HUES64 (cell line): ENCODE data around the gene NPR3.

Experiments used
- H3K27ac ChIP-seq: 2 replicates; pipeline ENCODE4 v1.7.0; 2013; ENCODE audit warnings: low read depth, low read length, inconsistent platforms
- H3K27me3 ChIP-seq: 2 replicates; pipeline ENCODE4 v1.6.1; 2013; ENCODE audit warnings: mild to moderate bottlenecking, low read length; ENCODE audit not compliant: insufficient read depth
- H3K36me3 ChIP-seq: 2 replicates; pipeline ENCODE4 v1.6.1; 2013; ENCODE audit warnings: mild to moderate bottlenecking, low read length; ENCODE audit not compliant: insufficient read depth
- H3K4me1 ChIP-seq: 2 replicates; pipeline ENCODE4 v1.6.1; 2013; ENCODE audit warnings: mild to moderate bottlenecking, low read length, moderate library complexity; ENCODE audit not compliant: insufficient read depth
- H3K4me3 ChIP-seq: 2 replicates; pipeline ENCODE4 v1.5.1; 2013; ENCODE audit warnings: mild to moderate bottlenecking, low read length, moderate library complexity
- H3K9ac ChIP-seq: 2 replicates; pipeline ENCODE4 v1.6.1; 2013; ENCODE audit warnings: mild to moderate bottlenecking, low read depth, low read length
- H3K9me3 ChIP-seq: 2 replicates; pipeline ENCODE4 v1.6.1; 2013; ENCODE audit warnings: low read depth, low read length; ENCODE audit not compliant: insufficient read depth
- WGBS: fragments of 150-250, 120-280 bp; methylation state at CpG from one replicate; pipeline ENCODE4 v1.1.7; 2013; ENCODE audit warnings: missing lambda C conversion rate; 5-methylcytosine and 5-hydroxymethylcytosine counted together

Gene NPR3

DNA sequence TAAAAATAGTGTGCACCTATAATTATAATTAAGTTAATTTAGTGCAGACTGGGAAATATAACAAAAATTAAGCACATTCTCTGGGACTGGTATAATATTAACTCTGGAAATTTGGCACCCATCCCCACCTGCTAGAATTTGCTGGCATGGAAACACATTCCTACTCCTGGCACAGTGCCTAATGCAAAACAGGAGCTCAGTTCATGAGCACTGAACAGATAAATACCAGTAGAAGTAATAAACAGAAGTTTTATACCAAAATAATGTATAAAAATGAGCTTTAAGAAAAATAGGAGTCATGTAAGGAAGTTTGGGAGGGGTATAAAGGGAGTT is 23.7 kb upstream of the NPR3 start:
- Histone ChIP-seq H3K9me3 (peaks cover 29% of the 10 kb centered on the region), H3K27ac (no peak overlapping the region), H3K4me1 (no peaks in the 10 kb centered on the region), H3K27me3 (no peaks in the 10 kb centered on the region), H3K4me3 (no peak overlapping the region), H3K9ac (no peak overlapping the region), H3K36me3 (no peaks in the 10 kb centered on the region)

DNA sequence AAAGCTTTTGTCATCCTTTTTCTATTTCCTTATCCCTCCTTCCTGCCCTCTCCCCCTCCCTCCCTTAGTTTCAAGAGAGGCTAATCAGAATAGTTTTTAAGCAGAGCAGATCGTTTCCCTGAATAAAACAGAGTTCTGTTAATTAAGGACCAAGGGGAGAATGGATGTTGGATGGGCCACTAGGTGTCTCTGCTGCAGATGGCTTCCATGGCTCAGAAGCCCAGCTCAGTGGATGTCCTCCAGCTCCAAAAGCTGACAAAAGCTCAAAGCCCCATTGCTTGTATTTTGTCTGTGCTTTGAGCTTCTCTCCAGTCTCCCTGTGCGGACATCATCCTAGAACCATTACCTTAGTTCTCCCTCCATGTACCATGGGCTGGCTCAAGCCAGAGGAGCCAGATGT is 21.0 kb upstream of the NPR3 start:
- no peak overlapping the region for H3K4me3 ChIP-seq
- no peaks in the 10 kb centered on the region for H3K4me1 ChIP-seq
- no peaks in the 10 kb centered on the region for H3K36me3 ChIP-seq
- peaks cover 6% of the 10 kb centered on the region for H3K9me3 ChIP-seq
- H3K27ac ChIP-seq = no peak overlapping the region
- H3K9ac ChIP-seq = no peak overlapping the region
- 82% methylated on average over 2 of the region's 2 CpGs for WGBS
- H3K27me3 ChIP-seq = no peaks in the 10 kb centered on the region

DNA sequence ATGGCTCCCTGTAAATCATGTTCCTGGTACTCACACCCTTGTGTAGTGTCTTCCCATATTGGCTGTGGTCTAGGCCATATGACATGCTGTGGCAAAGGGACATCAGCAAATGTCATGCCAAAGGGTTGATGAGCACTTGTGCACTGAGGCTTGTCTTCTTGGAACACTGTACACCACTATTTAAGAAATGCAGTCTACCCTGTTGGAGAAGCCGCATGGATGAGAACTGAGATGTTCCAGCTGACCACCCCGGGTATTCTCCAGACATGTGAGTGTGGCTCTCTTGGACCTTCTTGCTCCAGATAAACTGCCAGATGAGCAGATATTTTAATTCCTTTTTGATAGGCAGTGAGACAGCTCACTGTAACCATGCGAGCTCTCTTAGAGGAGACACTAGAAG is 20.5 kb upstream of the NPR3 start:
- WGBS = 65% methylated on average over 3 of the region's 3 CpGs
- Histone ChIP-seq H3K27me3 (no peaks in the 10 kb centered on the region), H3K4me3 (no peak overlapping the region)

DNA sequence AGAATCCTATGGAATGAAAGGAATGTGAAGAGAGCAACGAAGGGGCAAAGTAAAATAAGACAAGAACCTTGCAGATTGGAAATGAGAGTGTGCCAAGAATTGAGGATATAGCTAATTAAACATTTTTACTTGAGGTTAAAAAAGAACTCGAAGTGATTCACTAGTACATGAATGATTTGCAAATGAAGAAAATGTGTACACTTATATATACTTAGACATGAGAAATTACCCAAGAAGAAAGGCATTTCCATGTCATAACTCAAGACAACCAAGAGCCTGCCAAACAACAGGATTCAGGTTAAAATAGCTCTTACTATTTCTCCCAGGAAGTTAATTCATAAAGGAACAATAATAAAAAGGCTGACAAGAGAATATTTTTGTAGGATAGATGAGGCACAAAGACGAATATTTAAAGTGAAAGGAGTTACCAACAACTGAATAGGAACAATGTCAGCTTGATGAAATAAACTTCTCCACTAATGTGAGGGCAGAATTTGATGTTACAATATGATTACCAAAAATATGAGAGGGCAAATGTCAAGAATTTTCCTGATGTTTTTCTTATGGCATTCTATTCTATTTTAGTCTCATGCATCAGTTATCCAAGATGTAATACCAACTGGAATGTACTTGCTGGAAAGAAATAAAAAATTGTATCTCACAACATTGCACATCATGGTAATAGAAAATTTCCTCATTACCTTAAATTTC is 18.9 kb upstream of the NPR3 start:
- H3K4me1 ChIP-seq = no peaks in the 10 kb centered on the region
- H3K27me3 ChIP-seq = no peaks in the 10 kb centered on the region
- no peak overlapping the region for H3K27ac ChIP-seq
- H3K9ac ChIP-seq = no peak overlapping the region
- H3K36me3 ChIP-seq = no peaks in the 10 kb centered on the region
- H3K4me3 ChIP-seq = no peak overlapping the region
- 69% methylated on average over 2 of the region's 3 CpGs for WGBS
- H3K9me3 ChIP-seq = no peaks in the 10 kb centered on the region

More for the DNA sequence above, 20.5 kb upstream of the NPR3 start:
- Histone ChIP-seq H3K9ac (no peak overlapping the region), H3K36me3 (no peaks in the 10 kb centered on the region), H3K9me3 (peaks cover 4% of the 10 kb centered on the region), H3K4me1 (no peaks in the 10 kb centered on the region), H3K27ac (no peak overlapping the region)

DNA sequence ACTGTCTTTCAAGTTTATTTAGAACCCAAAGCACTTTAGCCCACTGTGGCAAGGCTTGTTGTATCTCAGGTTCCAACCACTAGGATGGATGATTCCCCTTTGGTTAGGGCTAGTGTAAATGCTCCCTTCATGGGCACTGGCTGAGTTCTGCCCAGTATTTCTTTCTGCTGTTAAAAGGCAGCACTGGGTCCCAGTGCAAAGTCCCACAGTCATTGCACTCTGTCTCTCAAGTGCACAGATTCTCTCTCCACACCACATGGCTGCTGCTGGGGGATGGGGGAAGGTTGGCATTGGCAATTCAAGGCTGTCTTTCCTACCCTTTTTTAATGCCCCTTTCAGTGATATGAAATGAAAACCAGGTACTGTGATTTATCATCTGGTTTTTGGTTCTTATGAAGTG is 7.2 kb upstream of the NPR3 start:
- H3K27me3 ChIP-seq = peaks cover 16% of the 10 kb centered on the region
- no peak overlapping the region for H3K27ac ChIP-seq
- no peaks in the 10 kb centered on the region for H3K9me3 ChIP-seq

GRCh38 chr5:32707418-32707997 is 3.6 kb upstream of the NPR3 start:
- Histone ChIP-seq H3K27me3 (peaks cover 51% of the 10 kb centered on the region), H3K9me3 (no peaks in the 10 kb centered on the region), H3K36me3 (no peaks in the 10 kb centered on the region), H3K4me3 (no peak overlapping the region), H3K9ac (no peak overlapping the region), H3K27ac (no peak overlapping the region), H3K4me1 (peaks cover 3% of the 10 kb centered on the region)
- WGBS = 31% methylated on average over 1 of the region's 2 CpGs

More for the DNA sequence above, 7.2 kb upstream of the NPR3 start:
- H3K4me1 ChIP-seq = no peaks in the 10 kb centered on the region; the same call in 1 of the 2 replicates
- H3K4me3 ChIP-seq = no peak overlapping the region
- H3K36me3 ChIP-seq = no peaks in the 10 kb centered on the region
- H3K9ac ChIP-seq = no peak overlapping the region

GRCh38 chr5:32708949-32709348 is 2.2 kb upstream of the NPR3 start:
- Histone ChIP-seq H3K4me1 (peaks cover 3% of the 10 kb centered on the region), H3K9ac (no peak overlapping the region), H3K27ac (no peak overlapping the region), H3K36me3 (no peaks in the 10 kb centered on the region), H3K9me3 (no peaks in the 10 kb centered on the region), H3K27me3 (peaks cover 66% of the 10 kb centered on the region), H3K4me3 (peak overlapping the region; percentile 46; the same call in 1 of the 2 replicates)
- 49% methylated on average over 16 of the region's 16 CpGs for WGBS

DNA sequence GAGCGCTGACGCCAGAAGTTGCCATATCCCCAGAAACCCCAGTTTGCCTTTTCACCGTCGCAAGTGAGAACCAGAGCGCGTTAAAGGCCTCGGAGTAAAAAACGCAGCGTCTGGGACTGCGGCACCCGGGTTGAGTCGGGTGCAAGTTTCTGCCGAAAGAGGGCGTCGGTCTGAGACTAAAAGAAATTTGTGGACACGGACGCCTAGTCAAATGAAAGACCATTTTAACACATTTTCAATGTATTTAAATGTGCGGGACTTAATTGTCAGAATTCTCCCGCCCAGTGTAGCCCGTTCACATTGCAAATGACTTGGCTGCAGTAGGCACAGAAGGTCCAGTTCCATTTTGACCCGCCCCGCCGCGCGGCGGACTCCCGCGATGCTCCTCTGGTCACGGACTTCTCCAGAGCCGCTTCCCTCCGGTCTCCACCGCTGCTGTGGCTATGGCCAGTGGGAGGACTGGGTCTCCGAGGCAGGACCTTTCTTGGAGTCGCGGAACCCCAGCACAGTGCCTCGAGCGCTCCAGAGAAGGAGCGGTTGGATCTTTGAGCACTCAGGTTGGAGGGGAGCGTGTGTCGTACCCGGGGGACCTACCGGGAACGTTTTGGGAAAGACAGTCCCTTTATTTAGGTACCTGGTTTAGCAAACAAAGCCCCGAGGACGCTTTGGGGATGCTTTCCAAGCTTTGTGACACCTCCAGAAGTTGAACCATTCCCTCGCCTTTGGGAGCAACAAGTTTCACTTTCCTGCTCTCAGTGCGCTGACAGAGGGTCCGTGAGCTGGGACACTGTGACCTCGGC is 1.2 kb upstream of the NPR3 start:
- Histone ChIP-seq H3K4me1 (peaks cover 3% of the 10 kb centered on the region), H3K9me3 (no peaks in the 10 kb centered on the region), H3K9ac (no peak overlapping the region), H3K27me3 (peaks cover 76% of the 10 kb centered on the region), H3K36me3 (no peaks in the 10 kb centered on the region), H3K4me3 (peak overlapping the region; percentile 46), H3K27ac (no peak overlapping the region)
- 1% methylated on average over 49 of the region's 49 CpGs for WGBS

DNA sequence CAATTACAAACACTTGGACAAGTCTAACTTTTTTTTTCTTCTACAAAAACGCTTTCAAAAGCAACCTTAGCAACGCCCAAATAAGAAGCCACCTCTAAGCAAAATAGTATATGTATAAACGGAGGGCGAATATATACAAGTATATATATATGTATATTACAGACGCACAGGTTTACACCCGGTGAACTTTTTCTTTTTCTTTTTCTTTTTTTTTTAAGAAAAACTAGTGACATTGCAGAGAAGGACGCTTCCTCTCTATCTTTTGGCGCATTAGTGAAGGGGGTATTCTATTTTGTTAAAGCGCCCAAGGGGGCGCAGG is 200 bp downstream of the NPR3 start:
- Histone ChIP-seq H3K9me3 (no peaks in the 10 kb centered on the region), H3K27me3 (peaks cover 89% of the 10 kb centered on the region), H3K4me3 (peak overlapping the region; percentile 45; the same call in 1 of the 2 replicates), H3K9ac (no peak overlapping the region), H3K36me3 (no peaks in the 10 kb centered on the region), H3K4me1 (peaks cover 3% of the 10 kb centered on the region), H3K27ac (no peak overlapping the region)
- WGBS = 6% methylated on average over 4 of the region's 10 CpGs

GRCh38 chr5:32711681-32712480 is 760 bp downstream of the NPR3 start:
- Histone ChIP-seq H3K4me3 (peak overlapping the region; percentile 45), H3K9ac (no peak overlapping the region), H3K27me3 (peaks cover 90% of the 10 kb centered on the region), H3K27ac (no peak overlapping the region), H3K9me3 (no peaks in the 10 kb centered on the region), H3K36me3 (no peaks in the 10 kb centered on the region), H3K4me1 (peaks cover 3% of the 10 kb centered on the region)
- 3% methylated on average over 76 of the region's 76 CpGs for WGBS
